ENCODE results near the gene AGTR1. TPM values are rescaled to one million over a fixed set of nuclear protein-coding genes. Genes with fewer than 3 reads are reported as not detected.

Gene AGTR1
- total and polyA plus RNA-seq, 2 donors (not counting 3 experiments of a cell fraction or from before 2014, with no cell fraction given) = not detected

GRCh38 chr3:148729476-148730055 is 31.9 kb downstream of the AGTR1 start:
- no peak overlapping the region for H3K4me2 ChIP-seq (ENCODE audit: insufficient read depth, low read length)
- no peak for FAIRE-seq
- intact Hi-C loops (cut with micrococcal nuclease) = no loop called here
- H3K27me3 ChIP-seq (ENCODE audit: control insufficient read depth in 2 of 2, insufficient read depth in 2 of 2, low read length in 2 of 2) = peaks cover 0 to 14% of the 10 kb centered on the region in 2 experiments
- H3K27ac ChIP-seq (ENCODE audit: insufficient read depth, low read depth, low read length) = no peak overlapping the region
- H3K36me3 ChIP-seq (ENCODE audit: control insufficient read depth in 2 of 2, extremely low read depth in 1 of 2, insufficient read depth in 2 of 2, low read length in 2 of 2) = no peaks in the 10 kb centered on the region
- no TSS peak for BruUV-seq (replicated peaks)
- no peaks in the 10 kb centered on the region for H3K9me1 ChIP-seq (replicated peaks; ENCODE audit: control insufficient read depth, extremely low read depth, insufficient read depth, low read length)
- no peak for DNase-seq (ENCODE audit: low read depth, low spot score)
- H3K79me2 ChIP-seq (ENCODE audit: control insufficient read depth, insufficient read depth, low read length) = no peaks in the 10 kb centered on the region
- no peaks in the 10 kb centered on the region for H3K9me3 ChIP-seq (replicated peaks; ENCODE audit: control insufficient read depth, insufficient read depth, low read length)
- no peak overlapping the region for H3K9ac ChIP-seq (replicated peaks; ENCODE audit: extremely low read depth, insufficient read depth, low read length)
- ChIA-PET CTCF (interaction anchor here (1.3 to 1.4 kb wide), 3 partner anchors 10 to 15 kb away, joined by 3 read pairs; no protein-coding TSS in a partner anchor), POLR2A (no interaction called here)
- no peaks in the 10 kb centered on the region for H3K4me1 ChIP-seq (ENCODE audit: control insufficient read depth, extremely low read depth, insufficient read depth, low read length)
- no peak overlapping the region for H3K4me3 ChIP-seq (replicated peaks in 1 of 3; ENCODE audit: insufficient read depth in 1 of 3, low read depth in 1 of 3, low read length in 3 of 3)
- H2AFZ ChIP-seq (ENCODE audit: low read depth, low read length) = no peak overlapping the region
- no peaks in the 10 kb centered on the region for H4K20me1 ChIP-seq (replicated peaks; ENCODE audit: control insufficient read depth, extremely low read depth, insufficient read depth, low read length)
- dilution Hi-C loops (cut with MboI; ENCODE audit: extremely low pct_ligation_motif_present, low sequenced_read_pairs) = no loop called here
- no peak for TF ChIP-seq MYC (IDR thresholded peaks at IDR 0.05; ENCODE audit: low read depth, low read length)
- TF ChIP-seq FOS (IDR thresholded peaks at IDR 0.05; ENCODE audit: borderline replicate concordance, insufficient read depth, low read length) = no peak
- no peak for TF ChIP-seq JUN (IDR thresholded peaks at IDR 0.05; ENCODE audit: borderline replicate concordance, insufficient read depth, insufficient read length, low read depth)
- TF ChIP-seq MAX (IDR thresholded peaks at IDR 0.05; ENCODE audit: insufficient read depth, insufficient read length) = no peak
- no peak for TF ChIP-seq GATA2 (IDR thresholded peaks at IDR 0.05; ENCODE audit: insufficient read depth, insufficient read length, low read depth, low read length)
- no peak for TF ChIP-seq CTCF (IDR thresholded peaks at IDR 0.05; ENCODE audit: extremely low read depth in 1 of 2, insufficient read depth in 1 of 2, low read depth in 1 of 2, low read length in 2 of 2)
- no peak for TF ChIP-seq POLR2AphosphoS5 (IDR thresholded peaks at IDR 0.05; ENCODE audit: insufficient read depth, low read depth, low read length)
- TF ChIP-seq POLR2A (IDR thresholded peaks at IDR 0.05; ENCODE audit: low read depth, low read length) = no peak
- TF ChIP-seq EZH2 (IDR thresholded peaks at IDR 0.05; ENCODE audit: borderline replicate concordance, low read depth, low read length, severe bottlenecking) = no peak

Measured in endothelial cell of umbilical vein (primary cell).